GM12878 (cell line): Measurements from ENCODE around the gene ZIC5. TPM values are rescaled to one million over a fixed set of nuclear protein-coding genes. Genes with fewer than 3 reads are reported as not detected.

Experiments
- ATAC-seq: fragments of 200-7000 bp; cut with Tn5 transposase; 3 replicates; pipeline ENCODE4 v1.9.1; 2020; ENCODE audit warnings: mild to moderate bottlenecking, moderate library complexity
- BruUV-seq: library from RNA; stranded (reverse); fragments of 400-500 nt; replicated peaks from 2 replicates; lab custom pipeline; 2021; lab: Mats Ljungman, UMichigan
- CTCF ChIA-PET: fragments of 300-600 bp; sonication (Branson Sonifier 250); formaldehyde crosslinking; extraction: SDS; loops from one replicate; lab custom pipeline; 2021; ENCODE audit warnings: inconsistent platforms; lab: Yijun Ruan, JAX
- POLR2A ChIA-PET: fragments of 350-600 bp; formaldehyde crosslinking; extraction: SDS; loops from one replicate; lab custom pipeline; 2021; ENCODE audit warnings: inconsistent platforms; lab: Charles Lee
- RAD21 ChIA-PET: fragments of 300-600 bp; sonication (Branson Sonifier 250); formaldehyde crosslinking; loops from one replicate; lab custom pipeline; 2023; ENCODE audit warnings: antibody characterized with exemption; ENCODE audit not compliant: unreplicated experiment; lab: Charles Lee
- SMC1A ChIA-PET: fragments of 300-600 bp; sonication (Branson Sonifier 250); formaldehyde crosslinking; loops from one replicate; lab custom pipeline; 2023; ENCODE audit not compliant: unreplicated experiment, uncharacterized antibody; lab: Charles Lee
- DNase-seq: peaks from one replicate; pipeline ENCODE4 v3.0.0-alpha.2; 2011; ENCODE audit warnings: low read depth, low spot score
- FAIRE-seq: peaks from 3 replicates; lab custom pipeline; 2011; peaks lifted over from hg19 to GRCh38; lab: Jason Lieb, UNC
- H2AFZ ChIP-seq: 2 replicates; pipeline ENCODE4 v1.6.0; 2011; ENCODE audit warnings: low read depth, low read length, control low read depth; ENCODE audit not compliant: control insufficient read depth
- H3K27ac ChIP-seq: 2 replicates; pipeline ENCODE4 v1.5.1; 2011; ENCODE audit warnings: control low read depth; ENCODE audit not compliant: control insufficient read depth, insufficient read depth
- H3K27me3 ChIP-seq, 2 experiments: replicated peaks in 1 of 2; 2 replicates each; pipeline versions ENCODE4 v1.6.0 to v1.6.1; 2011; ENCODE audit warnings: low read length in 1 of 2; ENCODE audit not compliant: control insufficient read depth in 2 of 2, insufficient read depth in 2 of 2
- H3K36me3 ChIP-seq, 2 experiments: 2 replicates each; pipeline ENCODE4 v1.5.1; 2011; ENCODE audit warnings: low read length in 1 of 2; ENCODE audit not compliant: control insufficient read depth in 2 of 2, insufficient read depth in 2 of 2
- H3K4me1 ChIP-seq: 2 replicates; pipeline ENCODE4 v1.6.1; 2011; ENCODE audit warnings: mild to moderate bottlenecking, low read length, moderate library complexity, mixed read lengths; ENCODE audit not compliant: control insufficient read depth, insufficient read depth
- H3K4me2 ChIP-seq: 2 replicates; pipeline ENCODE4 v1.6.0; 2011; ENCODE audit warnings: control low read depth; ENCODE audit not compliant: control insufficient read depth, insufficient read depth
- H3K4me3 ChIP-seq: fragments of 200-600 bp; sonication (generic); 2 replicates; pipeline ENCODE4 v1.5.1; 2016
- H3K79me2 ChIP-seq: 2 replicates; pipeline ENCODE4 v1.6.0; 2011; ENCODE audit warnings: low read length; ENCODE audit not compliant: control insufficient read depth, insufficient read depth
- H3K9ac ChIP-seq: 2 replicates; pipeline ENCODE4 v1.8.0; 2011; ENCODE audit warnings: low read length, control low read depth, mixed read lengths; ENCODE audit not compliant: control insufficient read depth, insufficient read depth
- H3K9me3 ChIP-seq: replicated peaks from 3 replicates; pipeline ENCODE4 v1.5.1; 2011; ENCODE audit warnings: mild to moderate bottlenecking, low read length; ENCODE audit not compliant: control insufficient read depth, insufficient read depth
- H4K20me1 ChIP-seq: 2 replicates; pipeline ENCODE4 v1.6.0; 2011; ENCODE audit not compliant: control insufficient read depth, insufficient read depth
- CEBPB ChIP-seq, 2 experiments: fragments of 150-350 bp in 1 of 2; IDR thresholded peaks; 2 replicates each; pipeline ENCODE4 v1.6.1; 2012 to 2014; ENCODE audit warnings: low read depth in 2 of 2, low read length in 2 of 2, borderline replicate concordance in 1 of 2, inconsistent platforms in 1 of 2
- EZH2 ChIP-seq: IDR thresholded peaks from 2 replicates; pipeline ENCODE4 v1.6.1; 2012; ENCODE audit warnings: low read depth, mild to moderate bottlenecking, control low read depth, inconsistent platforms, low read length, borderline replicate concordance; ENCODE audit not compliant: control insufficient read depth
- NRF1 ChIP-seq: conservative IDR thresholded peaks from 2 replicates; pipeline ENCODE4 v1.6.1; 2011; ENCODE audit warnings: mild to moderate bottlenecking, low read depth, low read length, improper control_type of control experiment
- POLR2A ChIP-seq: IDR thresholded peaks from 2 replicates; pipeline ENCODE4 v1.6.1; 2011; ENCODE audit warnings: low read depth, mild to moderate bottlenecking, low read length
- WGBS: methylation state at CpG from one replicate; pipeline ENCODE4 v1.1.6; 2016; ENCODE audit warnings: low lambda C conversion rate; ENCODE audit not compliant: insufficient replicate concordance, insufficient coverage; ENCODE audit errors: missing lambda C conversion rate; 5-methylcytosine and 5-hydroxymethylcytosine counted together
- in situ Hi-C: fragments of 300-500 bp; cut with MboI; formaldehyde crosslinking; loops from 9 replicates; pipeline ENCODE4 v1.14.3; 2018; ENCODE audit warnings: mixed read lengths
- intact Hi-C: fragments of 100-400 bp; cut with micrococcal nuclease; formaldehyde crosslinking; loops from one replicate; pipeline ENCODE4 v1.14.2; 2022; ENCODE audit not compliant: unreplicated experiment
- polyA plus RNA-seq, 11 experiments: library from polyadenylated mRNA; depleted of rRNA in 4 of 11; unstranded in 6 of 11; stranded (reverse) in 5 of 11; fragments of >200 nt; fragmentation: Nextera tagmentation in 4 of 11; fragmentation: Illumina TruSeq in 1 of 11; extraction: Ambion mirVana in 4 of 11; extraction: Trizol in 1 of 11; gene quantifications; 1 replicate in 1 of 11; 2 replicates in 10 of 11; pipeline versions ENCODE4 v1.2.1 to v1.2.3, GENCODE V29; 2011 to 2016; ENCODE audit warnings: inconsistent platforms in 2 of 11, missing spikeins in 2 of 11, low read depth in 1 of 11
- total RNA-seq, 4 experiments: library from RNA; depleted of rRNA in 3 of 4; stranded (reverse); fragments of >200 nt in 3 of 4; fragmentation: Illumina TruSeq in 1 of 4; extraction: Trizol in 1 of 4; gene quantifications; 2 replicates each; pipeline versions ENCODE4 v1.2.1 to v1.2.3, GENCODE V29; 2013 to 2021

The ZIC5 gene
- total and polyA plus RNA-seq, 10 of the 15 experiments (the other 5 are each of a cell fraction or from before 2014, with no cell fraction given), result not detected

DNA sequence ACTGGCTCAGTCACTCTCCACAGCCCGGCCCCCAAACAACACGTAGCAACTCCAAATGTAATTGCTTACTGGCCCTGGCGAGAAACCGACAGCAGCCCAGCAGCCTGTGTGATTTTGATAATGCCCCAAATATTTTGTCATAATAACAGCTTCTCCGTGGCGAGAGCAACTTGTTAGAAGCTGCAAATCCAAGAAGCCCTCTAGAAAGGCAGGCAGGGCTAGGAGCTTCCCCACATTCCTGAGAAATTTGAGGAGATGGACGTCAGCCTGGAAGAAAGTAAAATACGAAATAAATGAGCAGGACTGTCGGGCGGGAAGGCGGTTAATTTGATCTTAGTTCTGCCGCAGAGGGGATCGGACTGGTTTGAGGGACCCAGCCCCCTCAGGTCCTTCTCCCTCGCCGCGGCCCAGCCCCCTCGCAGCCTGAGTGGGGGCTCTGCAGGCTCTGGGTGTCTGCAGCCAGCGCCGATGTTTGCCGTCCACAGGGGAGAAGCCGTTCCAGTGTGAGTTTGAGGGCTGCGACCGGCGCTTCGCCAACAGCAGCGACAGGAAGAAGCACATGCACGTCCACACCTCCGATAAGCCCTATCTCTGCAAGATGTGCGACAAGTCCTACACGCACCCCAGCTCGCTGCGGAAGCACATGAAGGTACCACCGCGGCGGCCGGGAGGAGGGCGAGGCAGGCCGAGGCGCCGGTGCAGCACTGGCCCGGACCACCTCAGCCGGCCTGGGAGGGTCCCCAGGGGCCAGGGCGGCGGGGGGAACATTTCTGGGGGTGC, 13.1 kb upstream of the ZIC5 start:
- peaks cover 5 to 32% of the 10 kb centered on the region in 2 experiments for H3K27me3 ChIP-seq
- no peaks in the 10 kb centered on the region for H4K20me1 ChIP-seq
- no peaks in the 10 kb centered on the region for H3K4me1 ChIP-seq
- H3K4me3 ChIP-seq, result no peak overlapping the region
- SMC1A ChIA-PET, result no interaction called here
- FAIRE-seq, result no peak
- H3K4me2 ChIP-seq, result no peak overlapping the region
- ATAC-seq, result no peak
- TF ChIP-seq EZH2, result 0 out of 2 replicates have a peak, but pooled peaks have one; percentile 88
- no peak for TF ChIP-seq POLR2A
- TF ChIP-seq, all 136 proteins: peak for 1
- H3K27ac ChIP-seq, result no peak overlapping the region
- H3K9me3 ChIP-seq, result peaks cover 6% of the 10 kb centered on the region
- H2AFZ ChIP-seq, result no peak overlapping the region
- ChIA-PET POLR2A (no interaction called here), CTCF (no interaction called here), RAD21 (no interaction called here)
- H3K9ac ChIP-seq, result no peak overlapping the region
- WGBS, result 69% methylated on average over 32 of the region's 44 CpGs
- H3K79me2 ChIP-seq, result no peaks in the 10 kb centered on the region
- intact Hi-C loops, result no loop called here
- no peak for DNase-seq
- in situ Hi-C loops, result no loop called here
- no TSS peak for BruUV-seq
- no peaks in the 10 kb centered on the region for H3K36me3 ChIP-seq

DNA sequence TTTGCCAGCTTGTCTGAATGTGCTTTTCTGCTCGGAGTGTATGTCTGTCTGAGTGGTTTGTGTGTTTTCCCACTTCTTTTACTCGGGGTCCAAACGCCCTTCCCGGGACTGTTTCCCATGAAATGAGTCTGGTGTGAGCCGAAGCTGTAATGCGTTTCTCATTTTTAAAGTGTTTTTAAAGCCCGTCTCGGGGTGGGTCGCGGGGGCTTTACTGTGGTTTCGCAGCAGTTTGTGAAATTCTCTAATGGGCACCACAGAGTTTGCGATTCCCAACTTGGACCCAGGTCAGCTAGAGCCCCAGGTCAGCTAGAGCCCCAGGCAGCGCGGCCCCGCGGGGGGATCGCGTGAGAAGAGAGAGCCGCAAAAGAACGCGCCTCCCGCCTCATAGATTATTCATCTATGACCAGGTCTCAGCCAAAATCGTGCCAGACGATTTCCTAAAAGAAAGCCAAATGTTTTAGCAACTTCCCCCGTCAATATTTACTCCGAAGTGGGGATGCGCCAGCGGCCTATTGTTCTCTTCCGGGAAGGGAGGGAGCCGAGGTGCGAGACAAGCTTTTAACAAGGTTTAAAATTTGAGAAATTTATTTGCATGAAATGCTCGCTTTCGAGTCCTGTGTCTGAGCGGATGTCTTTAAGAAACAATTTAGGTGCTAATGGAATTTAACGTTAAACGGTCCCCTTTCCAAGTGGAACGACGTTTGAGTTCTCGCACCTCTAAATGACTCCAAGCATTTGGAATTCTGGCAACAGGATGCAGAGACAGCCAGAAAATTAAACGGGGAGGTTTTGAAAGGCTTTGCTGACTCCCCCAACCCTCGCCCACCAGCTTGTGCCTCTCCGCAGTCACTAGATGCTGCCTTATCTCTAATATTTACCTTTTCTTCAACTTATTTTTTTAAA, 12.2 kb upstream of the ZIC5 start:
- TF ChIP-seq NRF1 (no peak), EZH2 (0 out of 2 replicates have a peak, but pooled peaks have one; percentile 12), CEBPB (IDR thresholded peaks at IDR 0.05; ENCODE audit: borderline replicate concordance in 1 of 2, low read depth in 2 of 2, low read length in 2 of 2) (no peak)
- TF ChIP-seq, all 136 proteins: peak for 1
- peaks cover 6% of the 10 kb centered on the region for H3K9me3 ChIP-seq
- no peak overlapping the region for H2AFZ ChIP-seq
- no peak overlapping the region for H3K4me2 ChIP-seq
- no peak overlapping the region for H3K27ac ChIP-seq
- ChIA-PET POLR2A (no interaction called here), RAD21 (no interaction called here), CTCF (no interaction called here), SMC1A (no interaction called here)
- H3K4me3 ChIP-seq, result no peak overlapping the region
- no peak overlapping the region for H3K9ac ChIP-seq
- ATAC-seq (no peak), DNase-seq (no peak), FAIRE-seq (no peak)
- intact Hi-C loops, result no loop called here
- WGBS, result 38% methylated on average over 42 of the region's 42 CpGs
- no peaks in the 10 kb centered on the region for H4K20me1 ChIP-seq
- H3K79me2 ChIP-seq, result no peaks in the 10 kb centered on the region
- H3K36me3 ChIP-seq, result no peaks in the 10 kb centered on the region
- in situ Hi-C loops, result no loop called here
- peaks cover 5 to 34% of the 10 kb centered on the region in 2 experiments for H3K27me3 ChIP-seq
- BruUV-seq, result no TSS peak
- no peaks in the 10 kb centered on the region for H3K4me1 ChIP-seq
